NCI-H187 treated with DMSO at 0.1 percent for 48 hours (cell line): ENCODE measurements around the gene APLF.
"Not testable (repeated sequence)": the region's sequence is repeated elsewhere in the genome, so short reads cannot be mapped to it uniquely, and the experiment has no call there.

Experiments used
- DNase-seq: peaks from one replicate; lab custom pipeline; 2025; lab: John Stamatoyannopoulos, UW

Gene APLF

DNA sequence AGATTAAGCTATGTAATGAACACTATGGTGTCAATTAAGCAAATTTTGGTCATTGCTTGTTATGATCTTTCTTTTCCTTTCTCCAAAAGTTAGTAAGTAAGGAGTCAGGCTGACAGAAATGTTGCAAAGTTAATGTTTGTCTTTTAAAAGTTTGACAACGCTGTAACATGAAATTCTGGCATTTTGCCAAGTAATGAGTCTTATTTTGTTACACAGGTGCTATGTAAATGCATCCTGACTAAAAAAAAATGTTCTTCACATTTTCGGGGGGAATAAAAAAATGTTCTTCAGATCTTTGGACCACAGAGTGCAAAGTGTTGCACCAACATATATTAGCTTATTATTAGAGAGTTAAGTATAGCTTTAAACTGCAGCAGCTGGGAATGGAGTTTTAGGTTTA is 121.2 kb downstream of the APLF start:
- DNase-seq: no peak

DNA sequence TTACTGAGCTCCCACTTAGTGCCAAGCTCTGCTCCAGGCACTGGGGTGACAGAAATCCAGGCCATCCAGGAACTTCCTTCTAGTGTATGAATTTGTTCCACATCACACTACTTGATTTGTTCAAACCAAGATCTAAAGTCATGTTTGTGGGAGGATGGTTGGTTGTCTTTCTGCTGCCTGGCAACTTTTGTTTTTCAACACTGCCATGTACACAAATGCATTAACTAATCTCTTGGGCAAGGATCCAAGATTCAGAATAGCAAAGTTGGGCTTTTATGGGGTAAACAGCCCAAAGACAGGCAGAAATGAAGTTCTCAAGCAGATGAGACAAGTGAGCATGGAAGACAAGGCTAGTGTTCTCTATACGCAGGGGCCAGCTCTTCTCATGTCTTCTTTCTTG is 122.6 kb downstream of the APLF start:
- no peak for DNase-seq

- DNase-seq: no peak
Measured at GRCh38 chr2:68590702-68591101, 123.3 kb downstream of the APLF start.

GRCh38 chr2:68591225-68591624 is 123.8 kb downstream of the APLF start:
- DNase-seq: no peak

DNA sequence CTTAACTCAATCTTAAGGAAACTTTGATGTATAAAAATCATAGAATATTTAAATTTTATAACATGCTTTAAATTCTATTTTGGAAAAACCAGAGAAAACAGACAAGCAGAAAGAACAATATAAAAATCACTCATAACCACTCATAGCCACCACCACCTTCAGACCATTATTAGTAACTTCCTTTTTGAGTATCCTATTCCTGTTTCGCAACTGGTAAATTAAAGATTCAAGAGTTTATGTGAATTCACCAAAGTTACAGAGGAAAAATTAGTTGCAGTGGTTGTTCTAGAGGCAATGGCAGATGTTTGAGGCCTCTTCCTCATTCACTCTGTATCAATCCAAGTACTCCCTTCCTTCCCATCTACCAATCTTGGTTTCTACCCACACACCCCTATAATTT is 126.7 kb downstream of the APLF start:
- no peak for DNase-seq

GRCh38 chr2:68594674-68595492 is 127.5 kb downstream of the APLF start:
- no peak for DNase-seq

- DNase-seq: not testable (repeated sequence)
Measured at GRCh38 chr2:68595493-68595785, 128.1 kb downstream of the APLF start.

DNA sequence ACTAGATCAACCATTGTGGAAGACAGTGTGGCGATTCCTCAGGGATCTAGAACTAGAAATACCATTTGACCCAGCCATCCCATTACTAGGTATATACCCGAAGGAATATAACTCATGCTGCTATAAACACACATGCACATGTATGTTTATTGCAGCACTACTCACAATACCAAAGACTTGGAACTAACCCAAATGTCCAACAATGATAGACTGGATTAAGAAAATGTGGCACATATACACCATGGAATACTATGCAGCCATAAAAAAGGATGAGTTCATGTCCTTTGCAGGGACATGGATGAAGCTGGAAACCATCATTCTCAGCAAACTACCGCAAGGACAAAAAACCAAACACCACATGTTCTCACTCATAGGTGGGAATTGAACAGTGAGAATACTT is 133.1 kb downstream of the APLF start:
- not testable (repeated sequence) for DNase-seq

DNA sequence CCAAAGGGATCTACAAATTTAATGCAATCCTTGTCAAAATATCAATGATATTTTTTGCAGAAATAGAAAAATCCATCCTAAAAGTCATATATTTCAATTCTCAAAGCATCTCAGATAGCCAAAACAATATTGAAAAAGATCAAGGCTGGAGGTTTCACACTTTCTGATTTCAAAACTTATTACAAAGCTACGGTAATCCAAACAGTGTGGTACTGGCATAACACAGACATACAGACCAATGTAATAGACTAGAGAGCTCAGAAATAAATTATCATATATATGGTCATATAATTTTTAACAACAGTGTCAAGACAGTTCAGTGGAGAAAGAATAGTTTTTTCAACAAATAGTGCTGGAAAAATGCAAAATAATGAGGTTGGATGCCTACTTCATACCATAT is 135.7 kb downstream of the APLF start:
- no peak for DNase-seq

- no peak for DNase-seq
Measured at GRCh38 chr2:68604077-68604476, 136.7 kb downstream of the APLF start.

DNA sequence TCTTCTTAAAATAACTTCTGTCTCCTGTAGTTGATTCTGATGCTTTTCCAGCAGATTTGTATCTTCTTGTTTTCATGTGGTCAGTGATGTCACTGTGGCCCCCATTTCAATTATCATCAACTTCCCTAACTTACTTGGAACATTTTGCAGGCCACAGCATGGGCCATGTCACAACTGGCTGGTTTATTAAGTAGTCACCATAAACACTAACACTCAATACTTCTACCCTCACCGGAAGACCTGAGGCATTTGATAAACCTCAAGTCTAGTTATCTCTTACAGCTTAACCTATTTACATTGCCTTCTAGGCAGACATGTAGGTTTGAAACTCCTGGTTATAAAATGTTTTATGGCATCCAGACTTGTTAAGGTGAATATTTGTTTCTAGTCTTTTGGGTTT is 138.6 kb downstream of the APLF start:
- DNase-seq: no peak

DNA sequence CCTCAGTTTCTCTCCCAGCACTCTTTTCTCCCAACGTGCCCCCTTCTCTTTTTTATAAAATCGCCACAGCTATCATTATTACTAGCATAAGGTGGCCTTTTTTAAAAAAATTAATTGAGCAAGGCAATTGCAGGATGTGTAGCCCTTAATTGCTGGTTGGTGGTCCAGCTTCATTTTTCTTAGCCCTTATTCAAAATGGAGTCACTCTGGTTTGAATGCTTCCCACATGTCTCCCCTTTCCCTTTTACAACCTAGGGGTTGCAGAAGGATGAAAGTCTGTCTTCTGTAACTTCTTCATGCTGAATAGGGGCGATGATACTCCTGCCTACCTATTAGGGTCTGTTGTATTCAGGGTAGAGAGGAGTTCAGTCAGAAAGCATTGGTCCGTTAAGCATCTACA is 139.4 kb downstream of the APLF start:
- no peak for DNase-seq

DNA sequence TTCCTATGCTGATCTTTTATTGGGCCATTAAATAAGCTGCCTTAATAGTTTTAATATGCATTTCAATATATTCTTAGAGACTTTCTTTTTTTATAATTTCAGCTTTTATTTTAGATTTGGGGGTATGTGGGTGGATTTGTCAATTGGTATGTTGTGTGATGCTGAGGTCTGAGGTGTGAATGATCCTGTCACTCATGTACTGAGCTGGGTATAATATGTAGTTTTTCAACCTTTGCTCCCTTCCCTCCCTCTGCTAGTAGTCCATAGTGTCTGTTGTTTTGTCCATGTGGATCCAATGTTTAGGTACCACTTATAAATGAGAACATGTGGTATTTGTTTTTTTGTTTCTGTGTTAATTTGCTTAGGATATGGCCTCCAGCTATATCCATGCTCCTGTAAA is 140.5 kb downstream of the APLF start:
- DNase-seq: no peak

DNA sequence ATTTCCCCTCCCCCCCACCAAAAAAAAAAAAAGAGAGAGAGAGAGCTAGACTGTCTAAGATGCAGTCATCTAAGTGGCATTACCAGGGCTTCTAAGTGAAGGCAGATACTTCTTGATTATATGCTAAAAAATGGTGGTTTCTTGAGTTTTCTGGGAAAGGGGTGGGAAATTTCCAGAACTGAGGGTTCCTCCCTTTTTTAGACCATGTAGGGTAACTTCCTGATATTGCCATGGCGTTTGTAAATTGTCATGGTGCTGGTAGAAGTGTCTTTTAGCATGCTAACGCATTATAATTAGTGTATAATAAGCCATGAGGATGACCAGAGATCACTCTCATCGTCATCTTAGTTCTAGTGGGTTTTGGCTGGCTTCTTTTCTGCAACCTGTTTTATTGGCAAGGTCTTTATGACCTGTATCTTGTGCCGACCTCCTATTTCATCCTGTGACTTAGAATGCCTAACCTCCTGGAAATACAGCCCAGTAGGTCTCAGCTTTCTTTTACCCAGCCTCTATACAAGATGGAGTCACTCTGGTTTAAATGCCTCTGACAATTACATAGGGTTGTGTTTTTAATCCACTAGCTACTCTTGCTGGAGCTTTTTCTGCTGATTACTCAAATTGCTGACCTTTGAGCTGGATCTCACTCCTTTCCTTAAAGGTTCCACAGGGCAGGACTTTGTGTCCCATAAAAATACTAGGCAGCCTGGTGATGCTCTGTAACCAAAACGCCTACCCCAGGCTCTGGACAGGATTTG is 145.6 kb downstream of the APLF start:
- no peak for DNase-seq

DNA sequence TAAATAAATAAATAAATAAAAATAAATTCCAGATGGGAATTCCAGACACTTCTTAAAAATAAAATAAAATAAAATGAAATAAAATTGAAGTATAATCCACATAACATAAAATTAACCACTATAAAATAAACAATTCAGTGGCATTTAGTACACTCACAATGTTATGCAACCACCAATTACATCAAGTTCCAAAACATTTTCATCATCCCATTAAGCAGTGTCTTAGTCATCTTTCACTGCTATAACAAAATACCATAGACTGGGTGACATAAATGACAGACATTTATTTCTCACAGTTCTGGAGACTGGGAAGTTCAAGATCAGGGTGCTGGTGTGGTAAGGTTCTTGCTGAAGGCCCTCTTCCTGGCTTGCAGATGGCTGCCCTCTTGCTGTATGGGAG is 153.4 kb downstream of the APLF start:
- no peak for DNase-seq

DNA sequence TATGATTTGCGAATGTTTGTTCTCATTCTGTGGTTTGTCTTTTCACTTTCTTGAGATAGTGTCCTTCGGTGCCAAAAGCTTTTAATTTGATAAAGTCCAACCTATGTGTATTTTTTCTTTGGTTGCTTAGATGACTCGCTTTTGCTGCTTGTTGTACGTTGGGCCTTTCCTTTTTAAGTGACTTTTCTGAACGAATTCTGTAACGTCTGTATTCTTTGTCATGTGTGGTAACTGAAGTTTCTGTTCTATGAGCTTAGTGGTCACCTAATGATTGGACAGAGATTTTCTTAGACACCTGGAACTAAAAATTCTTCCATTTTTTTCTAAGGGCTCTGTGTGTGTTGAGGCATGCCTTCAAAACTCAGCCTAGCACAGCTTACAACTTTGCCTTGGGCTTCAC is 156.4 kb downstream of the APLF start:
- DNase-seq: no peak

- DNase-seq: no peak
Measured at GRCh38 chr2:68627615-68628014, 160.2 kb downstream of the APLF start.
